Dedifferentiated amniotic fluid mesenchymal stem cell (primary cell): ENCODE results near the gene CAMTA1.
A peak's percentile ranks its signal among the peaks of the same experiment; 100 is the strongest.

Experiments used
- DNase-seq: peaks from one replicate; pipeline ENCODE4 v3.0.0-alpha.2; 2016; ENCODE audit errors: extremely low spot score

CAMTA1 gene

GRCh38 chr1:6850537-6850936, 65.3 kb downstream of the CAMTA1 start:
- no peak for DNase-seq

GRCh38 chr1:6852136-6852890, 67.1 kb downstream of the CAMTA1 start:
- no peak for DNase-seq

- DNase-seq, result no peak
These were observed 68.9 kb downstream of the CAMTA1 start for GRCh38 chr1:6854166-6854565.

DNA sequence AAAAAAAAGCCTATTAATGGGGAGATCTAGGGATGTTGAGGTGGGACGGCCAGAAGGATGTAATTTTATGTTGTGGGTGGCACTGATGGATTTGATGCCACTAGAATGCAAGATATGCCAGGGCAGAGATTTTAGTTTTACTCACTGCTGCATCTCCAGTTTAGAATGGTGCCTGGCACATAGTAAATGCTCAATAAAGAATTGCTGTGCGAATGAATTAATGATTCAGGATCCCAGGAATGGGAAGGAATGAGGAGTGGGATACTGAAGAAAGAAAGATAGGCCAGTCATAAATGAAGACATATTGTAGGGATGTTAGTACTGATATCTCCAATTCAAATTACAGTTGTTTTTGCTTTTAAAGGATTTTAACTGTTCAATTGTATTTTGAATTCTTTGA, 72.6 kb downstream of the CAMTA1 start:
- DNase-seq, result no peak

DNA sequence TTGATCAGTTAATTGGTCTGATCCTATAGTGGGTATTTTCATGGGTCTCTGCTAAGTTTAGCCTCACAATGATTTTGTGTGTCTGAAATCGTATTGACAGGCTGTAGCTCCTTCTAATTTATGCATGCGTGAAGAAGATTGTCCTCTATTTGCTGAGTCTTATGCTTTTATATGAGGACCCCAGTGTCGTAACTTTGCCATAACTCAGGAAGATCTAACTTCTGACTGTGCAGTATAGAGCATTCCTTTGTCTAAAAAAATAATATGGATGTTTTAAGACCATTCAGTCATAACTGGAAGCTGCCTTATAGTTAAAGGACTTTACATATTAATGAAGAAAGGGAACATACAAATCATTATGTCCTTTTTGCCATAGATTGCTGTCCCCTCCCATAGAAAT, 73.3 kb downstream of the CAMTA1 start:
- no peak for DNase-seq

DNA sequence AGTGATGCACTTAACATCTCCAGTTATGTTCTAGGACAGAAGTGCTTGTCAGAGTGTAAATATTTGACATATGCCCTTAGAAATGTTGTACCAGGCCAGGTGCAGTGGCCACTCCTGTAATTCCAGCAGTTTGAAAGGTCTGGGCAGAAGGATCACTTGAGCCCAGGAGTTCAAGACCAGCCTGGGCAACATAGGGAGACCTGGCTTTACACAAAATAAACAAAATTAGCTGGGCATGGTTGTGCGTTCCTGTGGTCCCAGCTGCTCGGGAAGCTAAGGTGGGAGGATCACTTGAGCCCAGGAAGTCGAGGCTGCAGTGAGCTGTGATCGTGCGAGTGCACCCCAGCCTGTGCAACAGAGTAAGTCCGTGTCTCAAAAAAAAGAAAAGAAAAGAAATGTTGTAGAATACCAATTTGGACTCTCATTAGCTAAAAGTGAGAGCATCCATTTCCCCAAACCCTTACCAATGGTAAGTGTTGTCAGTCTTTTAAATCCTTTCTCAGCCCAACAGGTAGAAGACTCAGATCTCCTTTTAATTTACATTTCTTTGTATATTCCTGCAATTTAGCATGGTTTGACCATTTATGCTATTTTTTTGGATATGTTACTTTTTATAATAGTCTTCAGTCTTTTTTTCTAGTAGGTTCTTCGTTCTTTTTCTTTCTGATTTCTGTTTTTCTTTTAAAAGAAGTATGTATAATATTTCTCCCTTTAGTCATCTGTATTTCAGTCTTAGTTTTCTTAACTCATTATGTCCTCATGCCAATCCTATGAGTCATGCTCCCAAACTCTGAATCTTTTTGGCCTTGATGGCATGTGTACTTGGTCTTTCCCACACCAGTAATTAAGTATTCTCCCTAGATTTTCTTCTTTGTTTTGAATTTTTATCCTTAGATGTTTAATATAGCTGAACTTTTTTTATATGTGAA, 74.4 kb downstream of the CAMTA1 start:
- DNase-seq, result peak; percentile 95

DNA sequence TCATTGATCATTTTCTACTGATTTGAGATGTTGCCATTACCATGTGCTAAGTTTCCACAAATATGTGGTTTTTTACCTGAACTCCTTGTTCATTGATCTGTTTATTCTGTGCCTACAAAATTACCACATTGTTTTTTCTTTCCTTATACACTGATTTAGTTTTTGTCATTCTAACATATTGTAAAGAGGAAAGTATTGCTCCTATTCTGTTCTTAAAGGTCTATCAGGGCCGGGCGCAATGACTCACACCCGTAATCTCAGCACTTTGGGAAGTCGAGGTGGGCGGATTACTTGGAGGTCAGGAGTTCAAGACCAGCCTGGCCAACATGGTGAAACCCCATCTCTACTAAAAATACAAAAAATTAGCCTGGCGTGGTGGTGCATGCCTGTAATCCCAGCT, 75.1 kb downstream of the CAMTA1 start:
- no peak for DNase-seq

DNA sequence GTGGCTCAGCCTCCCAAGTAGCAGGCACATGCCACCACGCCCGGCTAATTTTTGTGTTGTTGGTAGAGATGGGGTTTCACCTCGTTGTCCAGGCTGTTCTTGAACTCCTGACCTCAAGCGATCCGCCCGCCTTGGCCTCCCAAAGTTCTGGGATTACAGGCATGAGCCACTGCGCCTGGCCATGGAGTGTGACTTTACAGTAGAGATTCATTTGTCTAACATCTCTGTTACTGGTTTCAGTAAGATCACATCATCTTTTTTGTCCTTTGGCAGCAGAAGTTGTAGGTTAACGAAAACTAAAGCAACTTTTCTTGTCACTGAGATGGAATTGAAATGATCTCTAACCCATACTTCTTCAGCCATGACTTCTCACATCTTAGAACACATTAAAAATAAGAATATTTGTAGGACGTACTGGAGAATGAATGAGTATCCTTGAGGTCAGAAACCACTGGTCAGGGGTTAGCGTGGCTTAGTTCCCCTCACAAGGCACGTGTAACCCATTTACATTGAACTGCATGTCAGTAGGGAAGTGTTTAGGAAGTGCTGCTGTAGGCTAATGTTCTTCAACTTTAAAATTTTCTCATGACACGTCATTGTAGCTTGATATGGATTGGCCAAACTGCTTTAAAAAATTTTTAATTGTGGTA, 75.9 kb downstream of the CAMTA1 start:
- no peak for DNase-seq

DNA sequence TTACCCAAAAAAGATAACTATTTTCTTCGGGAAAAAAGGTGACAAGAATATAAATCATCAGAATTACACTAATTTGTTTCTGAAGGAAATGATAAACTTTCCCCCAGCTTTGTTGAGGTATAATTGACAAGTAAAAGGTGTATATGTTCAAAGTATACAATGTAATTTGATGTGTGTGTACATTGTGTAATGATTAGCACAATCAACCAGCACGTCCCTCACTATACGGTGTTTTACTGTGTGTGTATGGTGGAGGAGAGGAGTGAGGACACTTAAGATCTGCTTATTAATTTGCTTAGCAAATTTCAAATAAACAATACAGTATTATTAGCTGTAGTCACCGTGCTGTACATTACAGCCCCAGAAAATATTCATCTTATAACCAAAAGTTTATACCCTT, 77.7 kb downstream of the CAMTA1 start:
- no peak for DNase-seq

- DNase-seq, result no peak
These were observed 78.9 kb downstream of the CAMTA1 start for GRCh38 chr1:6864166-6864565.

- DNase-seq, result no peak
These were observed 81.6 kb downstream of the CAMTA1 start for GRCh38 chr1:6866825-6867224.

- no peak for DNase-seq
These were observed 82.1 kb downstream of the CAMTA1 start for GRCh38 chr1:6867321-6867720.

DNA sequence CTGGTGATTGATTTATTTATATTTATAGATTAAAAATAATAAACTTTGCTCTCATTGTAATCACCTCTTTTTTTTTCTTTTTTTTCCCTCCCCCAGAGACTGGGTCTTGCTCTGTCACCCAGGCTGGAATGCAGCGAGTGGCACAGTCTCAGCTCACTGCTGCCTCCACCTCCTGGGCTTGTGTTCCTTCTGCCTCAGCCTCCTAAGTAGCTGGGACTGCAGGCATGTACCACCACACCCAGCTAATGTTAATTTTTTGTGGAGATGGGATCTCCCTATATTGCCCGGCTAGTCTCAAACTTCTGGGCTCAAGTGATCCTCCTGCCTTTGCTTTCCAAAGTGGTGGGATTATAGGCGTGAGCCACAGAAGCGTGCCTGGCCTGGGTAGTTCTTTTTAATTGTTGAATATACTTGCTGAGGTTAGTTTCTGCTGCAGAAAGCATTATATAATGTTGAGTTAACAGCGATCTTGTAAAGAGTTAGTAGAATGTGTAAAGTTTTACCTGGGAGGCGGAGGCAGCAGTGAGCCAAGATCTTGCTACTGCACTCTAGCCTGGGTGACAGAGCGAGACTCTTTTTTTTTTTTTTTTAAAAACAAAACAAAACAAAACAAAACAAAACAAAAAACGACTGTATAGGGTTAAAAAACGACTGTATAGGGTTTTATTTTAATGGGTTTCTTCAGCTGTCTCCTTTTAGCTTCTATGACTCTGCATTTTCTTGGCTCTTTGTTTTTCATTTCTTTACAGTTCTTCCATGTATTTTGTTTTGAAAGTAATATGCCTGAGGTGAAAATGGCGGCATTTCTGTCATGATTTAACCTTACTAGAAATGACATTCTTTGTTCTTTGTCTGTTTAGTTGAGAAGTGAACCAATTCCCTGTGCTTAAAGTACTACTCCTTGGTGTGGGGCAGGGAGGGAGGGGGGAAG, 82.7 kb downstream of the CAMTA1 start:
- DNase-seq, result no peak

DNA sequence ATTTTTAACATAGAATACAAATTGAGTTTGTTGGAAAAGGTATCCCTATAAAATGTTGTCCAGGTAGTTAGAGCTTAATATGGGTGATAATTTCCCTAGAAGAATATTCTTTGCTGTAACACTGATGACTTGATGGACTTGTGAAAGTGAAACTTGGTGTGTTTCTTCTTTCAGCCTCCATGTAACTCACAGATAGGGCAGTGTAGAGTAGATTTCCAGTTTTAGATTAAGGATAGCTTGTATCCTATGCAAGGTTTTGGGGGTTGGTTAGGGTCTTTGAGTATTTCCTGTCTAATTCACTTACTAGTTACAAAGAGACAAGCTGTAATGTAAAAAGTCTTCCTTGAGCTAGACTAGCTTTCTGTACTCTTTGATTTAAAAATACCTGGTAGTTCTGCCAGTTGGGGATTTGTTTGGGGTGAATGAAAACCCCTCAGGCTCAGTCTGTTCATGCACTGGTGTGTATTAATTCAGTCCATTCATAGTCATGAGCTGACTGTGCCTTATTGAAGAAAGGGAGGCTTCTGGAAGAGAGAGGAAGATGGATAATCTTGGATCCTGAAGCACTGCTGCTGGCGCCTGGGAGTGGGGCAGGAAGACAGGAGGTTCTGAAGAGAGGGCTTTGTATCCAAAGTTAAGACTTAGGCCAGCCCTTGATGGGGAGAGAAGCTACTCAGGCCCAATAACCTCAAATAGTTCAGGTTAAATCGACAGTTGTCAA, 83.6 kb downstream of the CAMTA1 start:
- DNase-seq, result no peak

DNA sequence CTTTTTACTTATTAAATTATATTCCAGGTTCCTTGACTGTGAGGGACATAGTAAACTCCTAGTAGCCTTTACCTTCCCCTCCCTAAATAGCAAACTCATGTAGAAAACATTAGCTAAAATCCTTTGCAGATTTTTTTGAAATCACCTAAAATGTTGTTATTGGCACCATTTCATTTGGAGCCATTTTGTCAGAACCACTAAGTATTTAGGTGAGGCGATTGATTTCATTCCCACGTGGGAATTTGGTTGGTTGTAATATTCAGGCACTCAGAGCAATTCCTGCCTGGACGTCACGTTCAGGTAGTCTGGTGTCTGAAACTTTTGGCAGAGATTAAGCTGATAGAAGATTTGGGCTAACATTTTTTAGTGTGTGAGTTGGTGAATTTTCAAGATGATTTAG, 84.3 kb downstream of the CAMTA1 start:
- no peak for DNase-seq

- peak; percentile 43 for DNase-seq
These were observed 84.8 kb downstream of the CAMTA1 start for GRCh38 chr1:6870086-6870485.

GRCh38 chr1:6870571-6870970, 85.3 kb downstream of the CAMTA1 start:
- DNase-seq, result peak; percentile 31

DNA sequence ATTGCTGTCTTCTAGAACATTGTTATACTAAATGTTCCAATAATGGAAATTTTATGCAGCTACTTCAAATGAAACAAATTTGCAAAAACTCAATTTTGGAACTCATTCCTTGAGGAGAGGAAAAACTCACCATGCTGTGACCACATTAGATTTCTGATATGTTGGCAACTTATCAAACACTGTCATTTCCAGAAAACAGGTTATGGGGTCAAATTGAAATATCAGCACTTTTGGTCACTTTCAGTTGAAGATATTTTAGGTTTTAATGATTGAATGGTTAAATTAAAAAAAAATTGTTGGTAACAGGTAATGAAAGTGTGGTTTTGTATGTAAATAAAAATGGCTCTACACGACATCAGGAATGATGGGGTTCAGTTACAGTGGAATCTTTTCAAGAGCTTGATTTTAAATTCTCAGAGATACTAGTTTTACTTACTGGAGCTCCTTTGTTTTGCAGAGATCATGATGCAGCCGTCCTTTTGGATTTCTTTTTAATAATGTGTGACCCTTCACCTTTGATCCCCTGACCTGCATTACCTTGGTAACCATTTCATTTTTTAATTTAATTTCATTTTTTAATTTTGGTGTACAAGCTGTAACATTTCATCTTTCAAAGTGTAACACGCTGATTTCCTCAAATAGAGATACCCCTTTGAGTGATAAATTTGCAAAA, 86.2 kb downstream of the CAMTA1 start:
- no peak for DNase-seq

DNA sequence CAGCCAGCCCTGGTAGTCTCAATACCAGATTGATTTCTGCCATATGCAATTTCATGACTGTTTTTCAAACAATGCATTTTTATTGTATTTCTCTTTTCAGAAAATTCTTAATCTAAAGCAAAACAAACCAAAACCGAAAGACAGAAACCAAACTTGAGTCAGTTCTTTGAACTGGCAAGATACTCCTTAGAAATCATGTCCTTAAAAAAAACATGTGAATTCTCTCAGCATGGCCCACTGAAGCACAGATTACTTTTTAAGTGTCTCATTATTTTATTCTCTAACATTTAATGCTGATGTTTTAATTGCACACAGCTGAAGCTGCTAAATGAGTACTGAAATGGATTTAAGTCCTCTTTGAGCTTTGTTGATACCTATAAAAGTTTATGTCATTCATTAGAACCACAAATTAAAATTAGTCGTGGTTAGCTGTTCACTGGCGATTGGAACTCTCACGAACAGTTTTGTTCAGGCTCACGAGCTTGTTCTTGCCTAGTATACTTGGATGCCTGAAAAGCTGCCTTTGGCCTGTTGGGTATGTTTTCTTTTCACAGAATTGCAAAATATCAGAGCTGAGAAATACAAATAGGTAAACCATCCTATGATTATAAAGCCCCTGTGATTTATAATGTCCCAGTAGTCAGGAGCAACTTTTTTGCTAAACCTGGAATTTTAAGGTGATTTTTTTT, 87.5 kb downstream of the CAMTA1 start:
- DNase-seq, result peak; percentile 26
